Subcutaneous adipose tissue (tissue), 4 donors: Measurements from ENCODE around the gene SEMA4G. TPM values are rescaled to one million over a fixed set of nuclear protein-coding genes. Genes with fewer than 3 reads are reported as not detected.

Experiments used
- total RNA-seq, 4 donors: library from RNA; depleted of rRNA; stranded (reverse); fragments of >200 nt; gene quantifications; one replicate each; pipeline ENCODE4 v1.1.0, GENCODE V29; 2016
- TF ChIP-seq, protein P1 (sequence below): fragments of 450-650 bp; IDR thresholded peaks from one replicate; pipeline ENCODE4 v1.5.1; 2016; ENCODE audit warnings: low read depth, mild to moderate bottlenecking, control low read depth, antibody characterized with exemption, moderate library complexity

SEMA4G gene
- total RNA-seq, 4 donors from 2014 or later: under 0.01 to 5.7 (median 0.51) TPM; not detected in 1

GRCh38 chr10:100963826-100964225 lies 5.5 kb upstream of the SEMA4G start:
- TF ChIP-seq, protein P1, sequence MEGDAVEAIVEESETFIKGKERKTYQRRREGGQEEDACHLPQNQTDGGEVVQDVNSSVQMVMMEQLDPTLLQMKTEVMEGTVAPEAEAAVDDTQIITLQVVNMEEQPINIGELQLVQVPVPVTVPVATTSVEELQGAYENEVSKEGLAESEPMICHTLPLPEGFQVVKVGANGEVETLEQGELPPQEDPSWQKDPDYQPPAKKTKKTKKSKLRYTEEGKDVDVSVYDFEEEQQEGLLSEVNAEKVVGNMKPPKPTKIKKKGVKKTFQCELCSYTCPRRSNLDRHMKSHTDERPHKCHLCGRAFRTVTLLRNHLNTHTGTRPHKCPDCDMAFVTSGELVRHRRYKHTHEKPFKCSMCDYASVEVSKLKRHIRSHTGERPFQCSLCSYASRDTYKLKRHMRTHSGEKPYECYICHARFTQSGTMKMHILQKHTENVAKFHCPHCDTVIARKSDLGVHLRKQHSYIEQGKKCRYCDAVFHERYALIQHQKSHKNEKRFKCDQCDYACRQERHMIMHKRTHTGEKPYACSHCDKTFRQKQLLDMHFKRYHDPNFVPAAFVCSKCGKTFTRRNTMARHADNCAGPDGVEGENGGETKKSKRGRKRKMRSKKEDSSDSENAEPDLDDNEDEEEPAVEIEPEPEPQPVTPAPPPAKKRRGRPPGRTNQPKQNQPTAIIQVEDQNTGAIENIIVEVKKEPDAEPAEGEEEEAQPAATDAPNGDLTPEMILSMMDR: no peak

- TF ChIP-seq, protein P1: no peak
Measured at GRCh38 chr10:100965820-100966219, 3.5 kb upstream of the SEMA4G start.

DNA sequence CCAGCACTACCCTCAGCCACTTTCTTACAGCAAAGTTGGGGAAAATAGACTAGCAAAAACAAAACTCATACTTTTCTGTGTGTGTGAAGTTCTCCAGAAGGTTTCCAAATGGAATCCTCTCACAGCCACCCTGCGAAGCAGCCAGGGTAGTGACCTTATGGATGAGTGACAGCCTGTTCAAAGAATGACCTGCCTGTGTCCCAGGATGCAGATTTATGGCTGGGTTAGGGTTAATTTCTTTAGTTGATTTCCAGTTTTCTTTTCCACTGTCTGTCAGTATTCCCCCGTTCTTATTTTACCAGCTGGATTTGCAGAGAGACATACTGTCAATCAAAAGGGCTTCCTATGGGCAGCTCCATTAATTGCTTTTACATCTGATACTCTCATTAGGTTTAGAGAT lies 2.4 kb upstream of the SEMA4G start:
- TF ChIP-seq, protein P1: no peak

DNA sequence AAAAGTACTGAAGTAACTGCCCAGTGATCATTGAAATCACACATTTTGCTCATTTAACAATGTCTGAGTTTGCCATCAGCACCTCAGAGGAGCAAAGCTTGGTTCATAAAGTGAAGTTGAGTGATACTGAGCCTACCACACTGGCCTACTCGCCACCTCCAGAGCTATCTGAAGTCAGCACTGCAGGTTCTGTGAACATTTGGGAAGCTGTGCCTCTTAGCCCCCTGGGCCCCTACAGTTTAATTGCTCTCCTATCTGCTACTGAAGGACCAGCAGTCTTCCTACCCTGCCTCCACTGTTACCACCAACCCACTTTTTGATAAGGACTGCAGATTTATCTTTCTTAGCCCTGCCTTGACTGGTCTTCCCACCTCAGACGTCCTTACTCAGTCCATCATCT lies 2.0 kb upstream of the SEMA4G start:
- TF ChIP-seq, protein P1: no peak

- TF ChIP-seq, protein P1: no peak
Measured at GRCh38 chr10:100968062-100968736, 1.1 kb upstream of the SEMA4G start.

DNA sequence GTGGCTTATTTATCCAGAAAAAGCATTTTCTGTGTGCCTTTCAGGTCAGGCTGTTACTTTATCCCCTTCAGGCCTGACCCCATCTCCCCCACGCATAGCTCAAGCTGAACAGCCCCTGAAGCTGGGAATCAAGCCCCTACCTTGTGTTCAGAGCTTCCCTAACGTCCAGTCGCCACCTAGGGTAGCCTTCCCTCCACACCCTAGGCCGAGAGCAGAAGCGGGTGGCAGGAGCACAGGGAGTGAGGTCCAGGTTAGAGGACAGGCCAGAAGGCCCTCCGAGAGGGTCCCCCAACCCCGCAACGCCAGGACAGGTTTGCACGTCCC lies 479 bp upstream of the SEMA4G start:
- TF ChIP-seq, protein P1: no peak

DNA sequence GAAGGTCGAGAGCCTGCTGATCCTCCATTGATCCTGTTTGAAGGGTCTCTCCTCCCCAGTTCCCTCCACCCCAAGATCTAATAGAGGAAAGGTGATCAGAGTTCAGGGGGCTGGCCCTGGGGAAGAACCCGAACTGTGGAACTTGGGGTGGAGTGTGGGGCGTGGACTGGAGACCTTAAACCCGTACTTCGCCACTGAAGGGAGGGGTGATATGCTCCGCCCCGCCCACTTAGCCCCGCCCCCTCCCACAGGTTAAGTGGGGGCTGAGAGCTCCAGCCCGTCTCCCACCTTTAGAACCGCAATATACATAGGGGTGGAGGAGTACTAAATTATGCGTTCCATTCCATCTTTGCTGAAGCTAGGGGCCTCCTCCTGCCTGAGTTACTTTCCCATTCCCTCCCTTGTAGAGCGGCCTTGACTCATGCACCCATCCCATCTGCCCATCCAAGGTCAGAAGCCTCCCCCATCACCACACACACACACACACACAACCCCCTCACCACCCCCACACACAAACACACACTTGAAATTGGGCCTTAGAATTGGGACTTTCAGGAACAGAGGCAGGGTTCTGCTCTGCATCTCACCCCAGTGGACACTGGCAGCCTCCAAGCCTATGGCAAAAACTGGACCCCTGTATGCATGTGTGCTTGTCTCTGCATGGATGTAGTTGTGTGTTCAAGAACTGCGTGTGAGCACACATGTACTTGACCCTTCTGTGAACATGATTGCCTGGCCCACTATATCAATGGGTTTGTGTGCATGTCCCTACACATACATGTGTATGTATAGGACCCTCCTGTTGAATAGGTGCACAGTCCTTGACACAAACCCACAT lies 991 bp downstream of the SEMA4G start:
- TF ChIP-seq, protein P1: no peak
